HepG2 (cell line): ENCODE results near the gene PHF10. TPM values are rescaled to one million over a fixed set of nuclear protein-coding genes. Genes with fewer than 3 reads are reported as not detected.

ENCODE experiments used
- GATAD1 ChIP-seq: IDR thresholded peaks from 2 replicates; pipeline ENCODE4 v1.6.1; 2016; ENCODE audit warnings: missing genetic modification reagents, missing compliant biosample characterization
- MED1 ChIP-seq: sonication (generic); formaldehyde crosslinking; IDR thresholded peaks from 2 replicates; pipeline ENCODE4 v1.4.0; 2020; ENCODE audit warnings: missing genetic modification reagents
- MIER3 ChIP-seq: IDR thresholded peaks from 2 replicates; pipeline ENCODE4 v1.6.1; 2016; ENCODE audit warnings: missing compliant biosample characterization, borderline replicate concordance
- PRMT3 ChIP-seq: sonication (generic); formaldehyde crosslinking; IDR thresholded peaks from 2 replicates; pipeline ENCODE4 v1.8.1; 2022; ENCODE audit warnings: low read depth, mild to moderate bottlenecking, moderate library complexity, missing genetic modification reagents, borderline replicate concordance
- RFX1 ChIP-seq: fragments of 450-650 bp; IDR thresholded peaks from 2 replicates; pipeline ENCODE4 v1.6.1; 2017
- SP1 ChIP-seq, 2 experiments: fragments of 450-650 bp in 1 of 2; sonication (generic) in 1 of 2; formaldehyde crosslinking in 1 of 2; IDR thresholded peaks; 2 replicates each; pipeline versions ENCODE4 v1.4.0 to v1.6.1; 2016 to 2020; ENCODE audit warnings: missing genetic modification reagents in 1 of 2
- SRY ChIP-seq: sonication (generic); formaldehyde crosslinking; IDR thresholded peaks from 2 replicates; pipeline ENCODE4 v1.8.0; 2022; ENCODE audit warnings: mild to moderate bottlenecking, missing genetic modification reagents
- ZBTB8A ChIP-seq: sonication (generic); formaldehyde crosslinking; IDR thresholded peaks from 2 replicates; pipeline ENCODE4 v1.4.0; 2020; ENCODE audit warnings: mild to moderate bottlenecking, low read depth, missing genetic modification reagents, borderline replicate concordance
- ZFP37 ChIP-seq: sonication (generic); formaldehyde crosslinking; IDR thresholded peaks from 2 replicates; pipeline ENCODE4 v1.4.0; 2020; ENCODE audit warnings: missing genetic modification reagents, borderline replicate concordance
- ZNF3 ChIP-seq: IDR thresholded peaks from 2 replicates; pipeline ENCODE4 v1.7.0; 2017; ENCODE audit warnings: inconsistent platforms
- ZNF713 ChIP-seq: sonication (generic); formaldehyde crosslinking; IDR thresholded peaks from 2 replicates; pipeline ENCODE4 v1.4.0; 2020; ENCODE audit warnings: mild to moderate bottlenecking, missing genetic modification reagents
- ZNF776 ChIP-seq: sonication (generic); formaldehyde crosslinking; IDR thresholded peaks from 2 replicates; pipeline ENCODE4 v1.4.0; 2020; ENCODE audit warnings: mild to moderate bottlenecking, missing genetic modification reagents
- polyA plus RNA-seq, 8 experiments: library from polyadenylated mRNA; depleted of rRNA in 3 of 8; stranded (reverse) in 7 of 8; unstranded in 1 of 8; fragments of >200 nt; fragmentation: Illumina TruSeq in 4 of 8; extraction: Trizol in 4 of 8; gene quantifications; 2 replicates each; pipeline versions ENCODE4 v1.2.1 to v1.2.3, GENCODE V29; 2011 to 2016; ENCODE audit warnings: low read depth in 4 of 8, missing spikeins in 1 of 8, mixed read lengths in 1 of 8; ENCODE audit not compliant: insufficient read depth in 1 of 8
- total RNA-seq, 5 experiments: library from RNA; depleted of rRNA; stranded (reverse); fragments of >200 nt; fragmentation: Illumina TruSeq; extraction: Trizol; gene quantifications; 2 replicates each; pipeline ENCODE4 v1.2.3, GENCODE V29; 2016; ENCODE audit warnings: low read depth in 1 of 5
- TF ChIP-seq, protein P1 (sequence below), 2 experiments: sonication (generic) in 1 of 2; formaldehyde crosslinking in 1 of 2; IDR thresholded peaks; 2 replicates each; pipeline versions ENCODE4 v1.6.1 to v1.9.0; 2014 to 2022; ENCODE audit warnings: antibody characterized with exemption in 1 of 2, borderline replicate concordance in 1 of 2, inconsistent platforms in 1 of 2, low read depth in 1 of 2, missing genetic modification reagents in 1 of 2
- TF ChIP-seq, protein P2 (sequence below): fragments of 450-650 bp; IDR thresholded peaks from 2 replicates; pipeline ENCODE4 v1.6.1; 2017; ENCODE audit warnings: mild to moderate bottlenecking
- TF ChIP-seq, protein P3 (sequence below): sonication (generic); formaldehyde crosslinking; IDR thresholded peaks from 2 replicates; pipeline ENCODE4 v1.4.0; 2020; ENCODE audit warnings: mild to moderate bottlenecking, missing genetic modification reagents

PHF10 gene
- total and polyA plus RNA-seq, 2 of the 13 experiments (the other 11 are each of a cell fraction or from before 2014, with no cell fraction given) = 42.1 to 84.1 TPM

DNA sequence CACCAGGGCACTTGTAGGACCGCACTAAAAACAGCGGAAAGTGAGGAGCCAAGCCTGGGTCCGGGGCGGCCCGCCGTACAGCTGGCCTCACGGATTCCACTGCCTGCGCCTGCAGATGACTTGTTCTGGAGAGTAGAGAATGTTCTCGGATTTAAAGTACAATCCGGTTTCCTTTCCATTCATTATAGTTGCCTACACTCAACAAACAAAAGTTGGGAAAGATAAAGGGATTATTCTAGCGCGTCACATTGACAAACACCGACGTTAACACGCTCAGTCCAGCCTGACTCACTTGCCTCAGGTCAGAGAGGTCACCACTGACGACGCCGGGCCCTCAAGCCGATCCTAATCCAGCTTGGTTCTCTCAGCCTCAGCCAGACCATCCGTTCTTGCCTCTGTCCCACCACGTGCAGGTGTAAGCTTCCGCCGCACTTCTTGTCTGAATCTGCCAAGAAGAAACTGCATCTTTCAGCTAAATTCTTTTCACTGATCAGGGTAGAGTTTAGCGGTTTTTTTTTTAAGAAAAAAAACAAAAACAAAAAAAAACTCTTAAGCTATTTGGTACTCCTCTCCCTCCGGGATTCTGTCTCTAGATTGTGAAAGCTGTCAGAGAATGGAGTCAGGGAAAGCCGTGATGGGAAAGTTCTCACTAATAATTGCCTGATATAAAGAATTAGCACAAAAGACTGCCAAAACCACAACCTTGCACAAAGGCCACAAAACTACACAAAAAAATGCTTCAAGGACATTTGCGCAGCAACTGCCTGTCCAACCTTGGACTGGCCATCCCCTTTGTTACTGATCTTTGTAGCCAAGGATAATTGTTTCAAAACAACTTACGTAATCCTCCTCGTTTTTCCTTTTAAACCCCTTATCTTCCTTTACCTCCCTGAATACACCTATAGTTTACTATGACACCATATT is 1.1 kb upstream of the PHF10 start (continued):
- TF ChIP-seq SRY (CRISPR knock-in tag) = no peak; the same call in none of the 2 replicates
- TF ChIP-seq, protein P1, sequence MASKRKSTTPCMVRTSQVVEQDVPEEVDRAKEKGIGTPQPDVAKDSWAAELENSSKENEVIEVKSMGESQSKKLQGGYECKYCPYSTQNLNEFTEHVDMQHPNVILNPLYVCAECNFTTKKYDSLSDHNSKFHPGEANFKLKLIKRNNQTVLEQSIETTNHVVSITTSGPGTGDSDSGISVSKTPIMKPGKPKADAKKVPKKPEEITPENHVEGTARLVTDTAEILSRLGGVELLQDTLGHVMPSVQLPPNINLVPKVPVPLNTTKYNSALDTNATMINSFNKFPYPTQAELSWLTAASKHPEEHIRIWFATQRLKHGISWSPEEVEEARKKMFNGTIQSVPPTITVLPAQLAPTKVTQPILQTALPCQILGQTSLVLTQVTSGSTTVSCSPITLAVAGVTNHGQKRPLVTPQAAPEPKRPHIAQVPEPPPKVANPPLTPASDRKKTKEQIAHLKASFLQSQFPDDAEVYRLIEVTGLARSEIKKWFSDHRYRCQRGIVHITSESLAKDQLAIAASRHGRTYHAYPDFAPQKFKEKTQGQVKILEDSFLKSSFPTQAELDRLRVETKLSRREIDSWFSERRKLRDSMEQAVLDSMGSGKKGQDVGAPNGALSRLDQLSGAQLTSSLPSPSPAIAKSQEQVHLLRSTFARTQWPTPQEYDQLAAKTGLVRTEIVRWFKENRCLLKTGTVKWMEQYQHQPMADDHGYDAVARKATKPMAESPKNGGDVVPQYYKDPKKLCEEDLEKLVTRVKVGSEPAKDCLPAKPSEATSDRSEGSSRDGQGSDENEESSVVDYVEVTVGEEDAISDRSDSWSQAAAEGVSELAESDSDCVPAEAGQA (IDR thresholded peaks at IDR 0.05; ENCODE audit: low read depth) = no peak
- TF ChIP-seq, protein P1 (CRISPR knock-in tag; IDR thresholded peaks at IDR 0.05; ENCODE audit: borderline replicate concordance) = 0 out of 2 replicates have a peak, but pooled peaks have one; percentile 8
- TF ChIP-seq RFX1 = no peak
- TF ChIP-seq ZFP37 = peak; percentile 50; the same call in 1 of the 2 replicates
- TF ChIP-seq PRMT3 = 0 out of 2 replicates have a peak, but pooled peaks have one; percentile 29
- TF ChIP-seq ZNF3 = peak; percentile 3; the same call in 1 of the 2 replicates
- TF ChIP-seq MIER3 (CRISPR knock-in tag) = peak; percentile 54
- no peak; the same call in 1 of the 2 replicates for TF ChIP-seq ZBTB8A (CRISPR knock-in tag)
- TF ChIP-seq MED1 (CRISPR knock-in tag) = peak; percentile 92
- TF ChIP-seq SP1 (IDR thresholded peaks at IDR 0.05) = no peak
- TF ChIP-seq SP1 (CRISPR knock-in tag; IDR thresholded peaks at IDR 0.05) = no peak; the same call in none of the 2 replicates
- peak; percentile 79; the same call in 1 of the 2 replicates for TF ChIP-seq ZNF713 (CRISPR knock-in tag)
- TF ChIP-seq, protein P2, sequence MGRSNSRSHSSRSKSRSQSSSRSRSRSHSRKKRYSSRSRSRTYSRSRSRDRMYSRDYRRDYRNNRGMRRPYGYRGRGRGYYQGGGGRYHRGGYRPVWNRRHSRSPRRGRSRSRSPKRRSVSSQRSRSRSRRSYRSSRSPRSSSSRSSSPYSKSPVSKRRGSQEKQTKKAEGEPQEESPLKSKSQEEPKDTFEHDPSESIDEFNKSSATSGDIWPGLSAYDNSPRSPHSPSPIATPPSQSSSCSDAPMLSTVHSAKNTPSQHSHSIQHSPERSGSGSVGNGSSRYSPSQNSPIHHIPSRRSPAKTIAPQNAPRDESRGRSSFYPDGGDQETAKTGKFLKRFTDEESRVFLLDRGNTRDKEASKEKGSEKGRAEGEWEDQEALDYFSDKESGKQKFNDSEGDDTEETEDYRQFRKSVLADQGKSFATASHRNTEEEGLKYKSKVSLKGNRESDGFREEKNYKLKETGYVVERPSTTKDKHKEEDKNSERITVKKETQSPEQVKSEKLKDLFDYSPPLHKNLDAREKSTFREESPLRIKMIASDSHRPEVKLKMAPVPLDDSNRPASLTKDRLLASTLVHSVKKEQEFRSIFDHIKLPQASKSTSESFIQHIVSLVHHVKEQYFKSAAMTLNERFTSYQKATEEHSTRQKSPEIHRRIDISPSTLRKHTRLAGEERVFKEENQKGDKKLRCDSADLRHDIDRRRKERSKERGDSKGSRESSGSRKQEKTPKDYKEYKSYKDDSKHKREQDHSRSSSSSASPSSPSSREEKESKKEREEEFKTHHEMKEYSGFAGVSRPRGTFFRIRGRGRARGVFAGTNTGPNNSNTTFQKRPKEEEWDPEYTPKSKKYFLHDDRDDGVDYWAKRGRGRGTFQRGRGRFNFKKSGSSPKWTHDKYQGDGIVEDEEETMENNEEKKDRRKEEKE = no peak
- TF ChIP-seq, protein P3, sequence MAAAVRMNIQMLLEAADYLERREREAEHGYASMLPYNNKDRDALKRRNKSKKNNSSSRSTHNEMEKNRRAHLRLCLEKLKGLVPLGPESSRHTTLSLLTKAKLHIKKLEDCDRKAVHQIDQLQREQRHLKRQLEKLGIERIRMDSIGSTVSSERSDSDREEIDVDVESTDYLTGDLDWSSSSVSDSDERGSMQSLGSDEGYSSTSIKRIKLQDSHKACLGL (CRISPR knock-in tag) = no peak
- TF ChIP-seq GATAD1 (CRISPR knock-in tag) = peak; percentile 46; the same call in 1 of the 2 replicates
- TF ChIP-seq ZNF776 (CRISPR knock-in tag) = peak; percentile 35; the same call in 1 of the 2 replicates
